ENCODE measurements around the gene NRN1. TPM values are rescaled to one million over a fixed set of nuclear protein-coding genes. Genes with fewer than 3 reads are reported as not detected.

Gene NRN1
- total RNA-seq, 1 donor: not detected

DNA sequence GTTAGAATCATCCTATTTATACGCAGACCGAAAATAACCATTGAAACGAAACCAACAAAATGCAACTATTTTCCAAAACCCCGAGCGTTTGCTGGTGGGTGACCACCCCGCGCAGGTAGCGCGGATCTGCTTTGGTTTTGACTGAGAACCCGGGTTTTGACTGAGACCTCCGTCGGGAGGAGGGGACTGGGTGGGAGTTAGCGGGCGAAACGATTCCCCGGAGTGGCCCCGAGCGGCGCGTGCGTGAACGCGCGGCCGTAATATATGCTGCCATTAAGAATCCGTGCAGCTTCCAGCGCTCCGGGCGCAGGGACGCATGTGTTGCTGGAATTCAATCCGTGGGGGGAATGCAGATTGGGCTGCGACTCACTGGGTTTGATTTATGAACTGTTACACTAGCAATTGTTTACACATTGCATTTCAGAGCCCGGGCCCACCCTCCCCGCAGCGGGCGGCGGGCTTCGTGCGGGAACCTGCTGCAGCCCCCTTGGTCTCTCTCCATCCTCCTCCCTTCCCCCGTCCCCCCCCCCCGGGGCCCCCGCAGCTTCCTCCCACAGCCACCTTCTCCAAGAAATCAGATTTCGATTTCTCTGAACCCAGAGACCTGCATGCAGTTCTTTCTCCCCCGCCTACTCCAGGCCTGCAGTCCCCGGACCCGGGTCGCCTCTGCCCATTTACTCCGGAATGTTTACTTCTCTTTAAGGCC, 9.9 kb downstream of the NRN1 start:
- TF ChIP-seq, protein P1, sequence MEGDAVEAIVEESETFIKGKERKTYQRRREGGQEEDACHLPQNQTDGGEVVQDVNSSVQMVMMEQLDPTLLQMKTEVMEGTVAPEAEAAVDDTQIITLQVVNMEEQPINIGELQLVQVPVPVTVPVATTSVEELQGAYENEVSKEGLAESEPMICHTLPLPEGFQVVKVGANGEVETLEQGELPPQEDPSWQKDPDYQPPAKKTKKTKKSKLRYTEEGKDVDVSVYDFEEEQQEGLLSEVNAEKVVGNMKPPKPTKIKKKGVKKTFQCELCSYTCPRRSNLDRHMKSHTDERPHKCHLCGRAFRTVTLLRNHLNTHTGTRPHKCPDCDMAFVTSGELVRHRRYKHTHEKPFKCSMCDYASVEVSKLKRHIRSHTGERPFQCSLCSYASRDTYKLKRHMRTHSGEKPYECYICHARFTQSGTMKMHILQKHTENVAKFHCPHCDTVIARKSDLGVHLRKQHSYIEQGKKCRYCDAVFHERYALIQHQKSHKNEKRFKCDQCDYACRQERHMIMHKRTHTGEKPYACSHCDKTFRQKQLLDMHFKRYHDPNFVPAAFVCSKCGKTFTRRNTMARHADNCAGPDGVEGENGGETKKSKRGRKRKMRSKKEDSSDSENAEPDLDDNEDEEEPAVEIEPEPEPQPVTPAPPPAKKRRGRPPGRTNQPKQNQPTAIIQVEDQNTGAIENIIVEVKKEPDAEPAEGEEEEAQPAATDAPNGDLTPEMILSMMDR (IDR thresholded peaks at IDR 0.05; ENCODE audit: insufficient read depth, low read depth, low read length): no peak
- peak overlapping the region; percentile 67 for H3K4me3 ChIP-seq (ENCODE audit: low read depth, low read length)
- DNase-seq (ENCODE audit: low read depth): no peak

DNA sequence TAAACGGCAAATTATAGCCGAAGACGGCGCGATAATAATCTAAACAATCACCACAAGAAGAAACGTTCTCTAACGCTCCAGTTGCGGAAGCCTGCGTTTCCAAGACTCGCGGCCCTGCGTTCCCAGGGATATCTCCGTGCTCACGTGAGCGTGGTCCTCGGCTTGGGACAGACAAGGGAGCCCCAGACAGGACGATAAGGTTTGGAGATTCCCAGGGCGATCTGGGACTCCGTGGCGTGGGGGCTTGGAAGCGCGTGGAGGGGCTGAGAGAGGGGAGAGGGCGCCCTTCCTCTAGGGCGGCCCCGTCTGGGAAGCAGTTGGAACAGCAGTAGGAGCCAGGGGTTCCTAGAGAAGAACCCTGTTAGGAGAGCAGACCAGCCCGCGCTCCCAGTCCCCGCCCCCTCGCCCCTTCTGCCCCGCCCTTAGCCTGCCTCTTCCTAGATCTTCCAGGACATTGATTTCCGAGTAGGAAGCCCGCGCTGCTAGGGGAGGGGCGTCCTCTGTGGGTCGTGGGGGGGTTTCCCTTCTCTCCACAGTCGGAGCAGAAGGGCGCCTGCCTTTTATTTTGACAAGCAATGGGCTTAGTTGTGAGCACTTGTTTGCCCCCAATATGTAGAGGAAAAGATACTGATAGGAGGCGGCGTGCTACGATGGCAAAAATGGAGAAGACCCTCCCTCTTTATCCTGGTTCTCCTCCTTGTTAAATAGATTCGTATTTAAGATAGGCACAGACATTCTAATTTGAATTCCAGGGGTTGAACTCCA, 10.6 kb downstream of the NRN1 start:
- peak; percentile 18 for DNase-seq (ENCODE audit: low read depth)
- TF ChIP-seq, protein P1 (IDR thresholded peaks at IDR 0.05; ENCODE audit: insufficient read depth, low read depth, low read length): peak; percentile 11
- peak overlapping the region; percentile 67 for H3K4me3 ChIP-seq (ENCODE audit: low read depth, low read length)

DNA sequence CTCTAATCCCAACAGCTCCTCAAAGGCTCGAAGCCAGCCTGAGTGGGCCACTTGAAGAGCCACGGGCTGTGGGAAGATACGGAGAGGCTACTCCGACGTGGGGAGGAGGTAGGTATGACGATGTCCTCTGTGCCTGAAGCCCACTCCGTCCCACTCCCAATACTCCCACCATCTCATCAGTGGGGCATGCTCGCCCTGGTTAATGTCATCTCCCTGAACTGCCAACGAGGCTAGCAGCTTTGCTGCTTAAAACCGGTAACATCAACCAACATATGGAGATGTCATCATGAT, 11.1 kb downstream of the NRN1 start:
- peak overlapping the region; percentile 67 for H3K4me3 ChIP-seq (ENCODE audit: low read depth, low read length)
- TF ChIP-seq, protein P1 (IDR thresholded peaks at IDR 0.05; ENCODE audit: insufficient read depth, low read depth, low read length): no peak
- DNase-seq (ENCODE audit: low read depth): no peak

DNA sequence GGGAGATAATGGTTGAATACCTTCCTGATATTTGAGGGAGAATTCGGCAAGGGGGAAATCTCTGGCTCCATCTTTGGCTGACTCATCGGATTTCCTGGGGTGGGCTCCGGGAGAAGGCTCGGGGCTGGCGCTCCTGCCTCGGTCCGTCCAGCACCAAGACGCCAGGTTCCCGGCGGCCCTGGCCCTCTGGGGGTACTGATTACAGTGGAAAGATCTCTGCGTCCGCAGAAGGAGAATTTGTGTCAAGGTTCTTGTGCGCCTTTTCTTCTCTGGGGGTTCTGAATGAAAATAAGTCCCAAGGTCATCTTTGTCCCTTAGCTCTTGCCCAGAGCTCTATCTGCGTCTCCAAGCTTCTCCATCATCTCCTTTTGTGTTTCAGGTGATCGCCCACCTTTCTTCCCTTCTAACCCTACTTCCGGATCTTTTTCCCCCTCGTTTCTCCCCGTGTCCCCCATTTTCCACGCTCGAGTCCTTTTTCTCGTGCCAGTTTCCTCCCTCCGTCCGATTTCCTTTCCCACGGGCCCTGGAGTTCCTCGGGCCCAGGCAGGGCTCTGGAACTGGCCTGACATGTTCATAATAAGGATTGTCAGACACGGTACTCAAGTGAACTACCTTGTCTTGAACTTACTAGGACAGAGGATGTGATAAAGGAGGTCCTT, 11.6 kb downstream of the NRN1 start:
- TF ChIP-seq, protein P1 (IDR thresholded peaks at IDR 0.05; ENCODE audit: insufficient read depth, low read depth, low read length): no peak
- no peak for DNase-seq (ENCODE audit: low read depth)
- H3K4me3 ChIP-seq (ENCODE audit: low read depth, low read length): no peak overlapping the region

DNA sequence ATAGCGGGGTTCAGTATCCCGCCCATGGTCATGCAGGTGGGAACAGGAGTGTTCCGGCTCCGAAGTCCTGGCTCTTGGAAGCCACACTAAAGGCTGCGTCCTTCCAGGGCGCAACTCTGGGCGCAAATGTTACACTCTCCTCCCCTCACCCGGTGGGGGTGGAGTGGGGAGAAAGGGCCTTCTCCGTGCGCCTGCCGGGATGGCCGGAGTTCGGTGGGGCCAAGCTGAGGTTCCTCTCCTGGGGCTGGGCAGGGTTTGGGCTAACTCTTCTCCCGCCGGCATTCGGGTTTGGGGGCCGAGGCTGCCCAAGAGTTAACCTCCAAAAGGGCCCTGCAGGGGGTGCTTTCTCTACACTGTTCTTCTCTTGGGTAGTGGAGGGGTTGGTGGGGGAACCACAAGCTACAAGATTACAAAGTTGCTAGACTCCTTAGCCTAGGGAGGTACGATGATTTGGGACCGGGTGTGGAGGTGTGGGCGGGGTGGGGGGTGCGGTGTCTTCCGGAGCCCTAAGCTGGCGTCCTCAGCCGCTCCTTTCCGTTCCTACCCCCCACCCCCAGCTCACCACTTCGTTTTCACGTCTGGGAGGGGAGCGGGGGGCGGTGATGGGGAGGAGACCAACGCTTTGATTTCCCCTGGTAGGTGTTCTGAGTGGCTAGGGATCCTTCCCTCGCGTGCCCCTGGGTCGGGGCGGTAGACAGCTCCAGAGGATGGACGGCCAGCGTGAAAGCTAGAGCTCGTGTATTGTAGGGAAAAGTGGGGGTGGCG, 12.3 kb downstream of the NRN1 start:
- DNase-seq (ENCODE audit: low read depth): no peak

More for the DNA sequence above, 12.3 kb downstream of the NRN1 start:
- TF ChIP-seq, protein P1 (IDR thresholded peaks at IDR 0.05; ENCODE audit: insufficient read depth, low read depth, low read length): no peak
- H3K4me3 ChIP-seq (ENCODE audit: low read depth, low read length): no peak overlapping the region

Measured in fibroblast of villous mesenchyme (primary cell).